NCI-H1105 treated with DMSO at 0.1 percent for 48 hours (cell line): ENCODE results near the gene COL23A1.

Source experiments
- DNase-seq: peaks from one replicate; lab custom pipeline; 2025; lab: John Stamatoyannopoulos, UW

Gene COL23A1

DNA sequence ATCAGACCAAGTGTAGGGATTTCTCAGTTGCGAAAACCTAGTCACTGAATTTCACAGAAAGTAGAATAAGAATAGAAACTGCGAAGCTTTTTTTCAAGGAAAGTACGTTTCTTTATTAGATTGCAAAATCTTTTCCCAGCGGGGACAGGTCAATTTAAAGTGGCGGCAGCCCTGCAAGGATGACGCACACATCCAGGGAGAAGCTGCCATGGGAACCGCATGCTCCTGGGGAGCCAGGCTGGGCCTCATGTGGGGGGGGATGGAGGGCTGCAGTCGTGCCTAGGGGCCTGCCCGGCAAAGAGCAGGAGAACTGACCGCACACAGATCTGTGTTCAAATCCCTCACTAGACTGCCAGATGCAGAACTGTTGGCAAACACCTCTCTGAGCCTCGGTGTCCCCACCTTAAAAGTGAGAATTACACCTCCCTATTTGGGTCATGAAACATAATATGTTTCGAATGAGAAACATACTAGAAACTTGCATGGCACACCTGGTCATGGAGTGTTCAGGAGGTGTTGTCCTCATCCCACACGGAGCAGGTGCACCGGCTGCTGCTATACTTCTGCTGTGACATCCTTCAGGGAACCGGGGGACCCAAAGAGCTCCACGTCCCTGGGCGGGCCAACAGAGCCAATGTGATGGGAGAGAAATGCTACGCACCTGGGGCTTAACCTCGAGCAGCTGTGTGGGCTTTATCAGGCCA lies 229.8 kb downstream of the COL23A1 start:
- DNase-seq: no peak

DNA sequence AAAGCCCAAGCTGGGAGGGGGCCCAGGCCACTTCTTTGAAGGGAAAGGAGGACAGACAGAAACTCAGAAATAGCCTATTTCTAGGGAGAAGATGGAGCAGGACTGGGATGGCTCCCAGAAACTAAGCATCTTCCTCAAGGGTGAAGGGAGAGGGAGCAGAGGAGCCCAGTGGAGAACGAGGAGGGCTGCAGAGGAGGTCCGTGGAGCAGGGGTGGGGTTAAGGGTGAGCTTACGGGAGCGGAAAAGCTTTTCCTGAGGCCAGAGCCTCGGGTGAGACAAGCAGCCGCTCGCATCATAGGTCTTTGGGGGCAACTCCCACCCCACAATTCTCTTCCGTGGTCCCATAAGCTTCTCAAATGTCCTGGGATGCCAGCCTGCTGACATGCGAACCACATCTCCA lies 230.5 kb downstream of the COL23A1 start:
- no peak for DNase-seq

DNA sequence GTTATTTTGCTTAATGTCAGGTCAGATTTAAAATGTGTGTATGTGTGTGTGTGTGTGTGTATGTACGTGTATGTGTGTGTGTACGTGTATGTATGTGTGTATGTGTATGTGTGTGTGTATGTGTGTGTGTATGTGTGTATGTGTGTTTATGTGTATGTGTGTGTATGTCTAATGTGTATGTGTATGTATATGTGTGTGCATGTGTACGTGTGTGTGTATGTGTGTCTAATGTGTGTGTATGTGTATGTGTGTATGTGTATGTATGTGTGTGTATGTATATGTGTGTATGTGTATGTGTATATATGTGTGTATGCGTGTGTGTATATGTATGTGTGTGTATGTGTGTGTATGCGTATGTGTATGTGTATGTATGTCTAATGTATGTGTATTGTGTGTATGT lies 232.5 kb downstream of the COL23A1 start:
- no peak for DNase-seq

DNA sequence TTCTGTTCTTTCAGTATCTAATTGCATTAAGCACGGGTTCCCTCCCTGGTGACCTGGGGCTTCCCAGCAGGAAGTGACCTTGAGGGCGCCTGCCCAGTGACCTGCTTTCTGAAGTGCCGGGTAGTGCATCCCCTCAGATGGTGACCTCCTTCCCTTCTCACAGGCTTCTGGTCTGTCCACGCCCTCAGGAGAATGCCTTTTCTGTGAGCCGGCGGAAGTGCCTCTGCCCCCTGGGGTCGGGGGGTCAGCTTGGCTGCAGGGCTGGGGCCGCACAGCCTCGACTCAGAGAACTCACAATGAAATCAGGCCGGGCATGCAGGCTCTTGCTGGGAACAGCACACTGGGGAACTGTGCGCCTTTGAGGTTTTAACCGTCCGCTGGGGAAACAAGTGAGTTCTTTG lies 233.1 kb downstream of the COL23A1 start:
- DNase-seq: no peak

DNA sequence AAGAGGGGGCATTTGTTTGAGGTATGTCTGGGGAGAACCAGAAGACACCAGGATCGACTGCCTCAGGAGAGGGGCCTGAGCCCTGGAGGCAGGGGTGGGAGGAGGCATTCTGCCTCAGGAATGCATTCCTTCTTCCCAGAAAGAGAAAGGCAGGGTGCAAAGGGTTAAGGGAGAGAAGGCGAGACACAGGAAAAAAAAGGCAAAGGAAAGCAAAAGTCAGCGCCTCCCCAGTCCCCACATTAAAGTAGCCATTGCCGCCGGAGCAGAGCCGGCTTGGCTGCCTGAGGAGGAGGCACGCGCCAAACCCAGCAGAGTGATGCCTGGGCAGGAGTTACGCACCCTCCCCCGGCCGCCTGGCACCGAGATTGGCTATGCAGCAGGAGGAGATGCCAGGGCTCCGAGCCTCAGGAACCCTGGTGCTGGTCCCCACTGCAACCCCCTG lies 233.7 kb downstream of the COL23A1 start:
- DNase-seq: no peak

DNA sequence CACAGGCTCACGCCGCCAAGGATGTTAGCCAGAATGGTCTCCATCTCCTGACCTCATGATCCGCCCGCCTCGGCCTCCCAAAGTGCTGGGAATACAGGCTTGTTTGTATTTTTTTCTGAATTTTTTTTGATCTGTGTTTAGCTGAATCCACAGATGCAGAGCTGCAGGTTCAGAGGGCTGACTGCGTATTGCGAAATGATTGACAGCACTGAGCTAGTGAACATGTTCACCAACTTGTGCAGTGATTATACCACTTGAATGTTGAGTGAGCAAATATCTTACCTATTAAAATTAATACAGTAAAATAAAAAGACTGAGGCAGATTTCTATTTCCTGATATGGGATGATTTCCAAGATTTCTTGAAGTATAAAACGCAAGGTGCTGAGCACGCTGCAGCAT lies 234.5 kb downstream of the COL23A1 start:
- DNase-seq: no peak

DNA sequence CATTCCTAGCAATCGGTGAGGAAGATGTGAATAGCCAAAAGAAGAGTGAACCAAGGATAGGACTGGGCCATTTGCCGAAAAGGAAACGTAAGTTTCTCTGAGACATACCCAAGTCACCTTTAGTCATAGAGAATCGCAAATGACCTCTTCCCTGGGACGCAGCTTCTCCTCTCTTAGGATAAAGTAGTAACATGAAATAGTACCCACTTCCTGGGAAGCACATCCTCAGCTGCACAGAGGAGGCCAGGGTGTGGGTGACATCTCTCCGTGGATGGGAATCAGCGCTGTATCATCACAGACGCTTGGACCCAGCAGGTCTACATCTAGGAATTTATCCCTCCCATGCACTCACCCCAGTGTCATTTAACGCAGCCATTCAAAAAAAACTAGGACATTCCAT lies 236.7 kb downstream of the COL23A1 start:
- no peak for DNase-seq

DNA sequence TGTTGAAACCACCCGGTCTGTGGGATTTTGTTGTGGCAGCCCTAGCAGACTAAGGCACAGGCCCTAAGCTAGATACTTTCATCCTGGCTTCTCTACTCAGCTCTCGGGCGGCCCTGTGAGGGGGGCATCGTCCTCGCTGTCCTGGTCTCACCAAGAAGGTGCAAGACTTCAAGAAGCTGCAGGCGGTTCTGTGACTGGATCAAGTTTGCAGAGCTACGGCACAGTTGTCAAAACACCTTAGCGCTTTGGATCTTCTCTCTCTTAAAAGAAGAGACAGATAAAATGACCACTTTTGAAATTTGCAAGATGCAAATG lies 238.2 kb downstream of the COL23A1 start:
- DNase-seq: no peak

DNA sequence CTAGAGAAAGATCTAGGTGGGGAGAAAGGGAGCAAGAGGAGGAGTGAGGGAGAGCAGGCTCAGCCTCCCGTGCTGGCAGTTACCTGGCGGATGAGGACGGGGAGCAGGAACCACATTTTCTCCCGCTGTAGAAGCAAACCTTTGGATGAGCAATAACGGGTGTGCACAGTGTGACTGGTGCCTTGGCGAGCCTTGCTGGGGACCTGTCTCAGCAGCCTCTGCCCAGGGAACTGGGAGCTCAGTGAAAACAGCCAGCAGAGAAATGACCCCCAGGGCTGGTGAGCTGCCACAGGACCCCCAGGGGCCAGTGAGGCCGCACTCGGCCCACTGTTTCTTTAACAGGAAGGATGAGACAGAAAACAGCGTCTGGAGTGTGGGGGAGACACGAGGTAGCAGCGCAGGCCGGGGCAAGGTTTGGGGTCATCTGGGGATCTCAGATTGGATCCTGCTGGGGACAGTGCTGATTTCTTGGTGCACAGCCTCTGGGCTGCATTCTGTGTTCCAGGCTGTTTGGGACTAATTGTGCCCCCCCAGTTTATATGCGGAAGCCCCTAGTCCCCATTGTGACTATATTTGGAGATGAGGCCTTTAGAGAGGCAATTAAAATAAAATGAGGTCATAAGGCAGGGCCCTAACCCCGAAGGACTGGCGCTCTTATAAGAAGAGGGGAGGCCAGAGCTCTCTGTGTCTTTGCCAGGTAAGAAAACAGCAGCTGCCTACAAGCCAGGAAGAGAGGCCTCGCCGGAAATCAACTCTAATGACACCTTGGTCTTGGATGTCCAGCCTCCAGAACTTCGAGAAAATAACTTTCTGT lies 238.8 kb downstream of the COL23A1 start:
- no peak for DNase-seq

DNA sequence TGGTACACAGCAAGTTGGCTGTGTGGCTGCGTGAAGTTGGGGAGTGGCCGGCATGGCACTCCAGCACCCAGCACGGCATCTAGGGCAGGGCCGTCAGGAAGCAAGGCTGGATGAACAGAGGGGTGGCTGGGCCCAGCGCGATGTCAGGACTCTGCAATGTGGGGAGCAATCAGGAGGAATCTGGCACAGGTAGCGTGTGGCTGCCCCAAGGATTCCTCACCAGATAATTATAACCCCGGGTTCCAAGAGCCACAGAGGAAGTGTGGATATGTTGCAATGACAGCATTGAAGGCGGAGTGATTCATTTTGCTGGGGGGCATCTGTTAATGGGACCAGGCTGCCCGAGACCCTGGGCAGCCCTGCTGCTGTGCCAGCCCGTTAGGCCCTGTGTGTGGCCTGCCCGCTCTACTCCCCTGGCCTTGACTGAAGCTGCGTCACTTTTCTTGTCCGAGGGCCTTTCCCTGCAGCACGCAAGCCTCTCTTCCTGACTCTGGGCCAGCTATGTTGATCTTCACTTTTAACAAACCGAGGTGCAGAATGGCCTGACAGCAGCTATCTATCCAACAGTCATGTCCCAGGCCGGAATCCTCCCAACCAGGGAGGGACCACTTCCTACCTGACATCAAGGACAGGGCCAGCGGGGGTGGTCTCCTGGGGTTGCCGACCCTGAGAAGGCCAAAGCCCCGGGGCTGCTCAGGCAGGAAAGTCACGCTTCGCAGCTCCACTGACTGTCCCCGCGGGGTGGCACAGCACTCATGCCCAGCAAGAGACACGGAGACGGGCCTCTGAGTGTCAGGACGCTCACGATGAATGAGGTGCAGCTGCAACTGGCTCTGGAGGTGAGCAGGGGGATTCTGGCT lies 239.6 kb downstream of the COL23A1 start:
- no peak for DNase-seq

DNA sequence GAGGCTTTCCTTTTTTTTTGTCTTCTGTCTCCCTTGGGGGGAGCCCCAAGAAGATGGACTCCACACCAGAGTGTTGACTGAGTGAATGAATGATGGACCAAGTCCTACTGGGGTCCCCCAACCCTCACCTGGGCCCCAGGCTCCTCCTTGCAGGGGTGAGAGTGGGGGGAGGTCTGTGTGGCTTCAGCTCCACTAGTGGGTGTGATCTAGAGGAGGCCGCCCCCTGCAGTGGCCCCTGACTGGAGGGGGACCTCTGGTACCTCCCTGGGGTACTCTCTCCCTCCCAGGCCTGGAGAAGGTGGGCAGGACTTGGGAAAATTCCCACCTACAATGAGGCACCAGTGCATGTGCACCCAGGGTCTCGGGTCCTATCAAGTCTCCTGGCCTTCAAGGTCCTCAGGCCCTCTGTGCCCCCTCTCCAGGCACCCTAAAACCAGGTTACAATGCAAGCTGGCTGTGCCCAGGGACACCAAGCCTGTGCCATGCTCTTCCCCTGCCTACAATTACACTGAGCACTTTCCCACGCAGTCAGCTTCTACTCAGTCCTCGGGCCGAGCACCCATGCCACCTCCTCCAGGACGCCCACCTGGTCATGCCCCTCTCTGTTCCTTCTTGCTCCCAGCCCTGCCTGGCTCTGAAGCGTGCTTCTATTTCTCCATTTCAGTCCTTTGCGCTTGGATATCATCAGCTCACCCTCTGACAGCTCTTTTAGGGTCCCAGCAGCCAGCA lies 240.4 kb downstream of the COL23A1 start:
- DNase-seq: no peak

DNA sequence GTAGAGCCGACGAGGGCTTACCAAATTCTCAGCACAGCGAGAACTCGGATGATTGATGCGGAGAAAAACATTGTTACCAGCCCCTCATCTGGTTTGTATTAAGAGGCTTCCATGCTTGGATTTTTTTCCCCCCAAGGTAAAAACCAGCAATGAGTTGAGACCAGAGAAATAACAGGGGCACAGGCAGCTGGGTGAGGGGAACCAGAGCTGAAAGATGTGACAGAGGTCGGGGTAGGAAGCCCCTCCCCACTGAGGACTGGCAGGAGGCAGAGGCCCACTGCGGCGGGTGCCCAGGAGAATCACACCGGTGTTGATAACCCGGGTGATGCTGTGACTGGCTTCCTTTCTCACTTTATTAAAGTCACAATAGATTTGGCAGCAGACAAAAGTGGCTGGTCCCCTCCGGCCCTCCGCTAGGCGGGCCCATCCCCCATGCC lies 241.1 kb downstream of the COL23A1 start:
- no peak for DNase-seq

DNA sequence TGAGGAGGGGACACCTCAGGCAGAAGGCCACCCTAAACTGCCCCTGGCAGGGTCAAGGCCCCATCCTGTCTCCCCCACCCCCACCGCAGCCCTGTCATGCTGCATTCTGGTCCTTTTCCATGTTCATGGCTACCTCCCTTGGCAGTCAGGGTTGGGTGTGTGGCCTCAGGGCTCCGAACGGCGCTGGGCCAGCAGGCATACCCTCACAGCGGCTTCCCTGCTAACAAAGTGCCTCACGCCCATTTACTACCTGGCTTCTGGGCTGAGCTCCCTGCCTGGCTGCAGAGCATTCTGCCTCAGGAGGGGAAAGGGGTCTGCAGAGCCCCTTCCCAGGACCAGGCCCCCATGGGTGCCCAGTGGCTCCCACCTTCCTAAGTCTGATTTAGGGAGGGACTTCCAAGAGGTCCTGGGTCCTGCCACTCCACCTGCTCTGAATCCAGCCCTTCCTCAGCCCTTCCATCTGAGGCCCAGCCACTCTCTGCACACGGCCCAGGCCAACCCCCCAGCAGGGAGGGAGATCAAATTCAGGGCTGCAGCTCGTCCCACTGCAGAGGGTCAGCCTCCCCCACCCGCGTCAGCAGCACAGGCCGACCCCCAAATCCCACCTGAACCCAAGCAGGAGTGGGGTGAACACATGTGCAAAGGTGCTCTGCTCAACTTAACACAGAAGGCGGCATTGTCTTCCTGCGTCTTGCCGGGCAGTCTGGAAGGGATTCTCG lies 241.7 kb downstream of the COL23A1 start:
- no peak for DNase-seq

DNA sequence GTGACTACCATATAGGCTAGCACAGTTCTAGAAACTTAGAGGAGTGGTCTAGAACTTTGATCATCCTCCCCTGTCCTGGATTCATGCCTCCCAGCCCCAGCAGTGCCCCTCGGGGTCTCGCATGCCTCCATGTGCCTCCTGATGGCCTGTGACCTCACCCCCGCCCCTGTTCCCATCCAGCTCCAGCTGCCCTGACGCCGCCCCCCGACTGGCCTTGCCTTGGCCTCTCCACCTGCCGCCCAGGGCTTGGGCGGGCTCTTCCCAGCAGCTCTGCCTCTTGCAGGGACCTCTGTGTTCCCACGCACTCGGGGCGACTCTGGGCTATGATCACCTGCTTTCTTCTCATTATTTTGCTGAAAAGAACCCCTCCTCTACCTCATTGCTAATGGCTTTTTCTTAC lies 242.2 kb downstream of the COL23A1 start:
- DNase-seq: no peak

DNA sequence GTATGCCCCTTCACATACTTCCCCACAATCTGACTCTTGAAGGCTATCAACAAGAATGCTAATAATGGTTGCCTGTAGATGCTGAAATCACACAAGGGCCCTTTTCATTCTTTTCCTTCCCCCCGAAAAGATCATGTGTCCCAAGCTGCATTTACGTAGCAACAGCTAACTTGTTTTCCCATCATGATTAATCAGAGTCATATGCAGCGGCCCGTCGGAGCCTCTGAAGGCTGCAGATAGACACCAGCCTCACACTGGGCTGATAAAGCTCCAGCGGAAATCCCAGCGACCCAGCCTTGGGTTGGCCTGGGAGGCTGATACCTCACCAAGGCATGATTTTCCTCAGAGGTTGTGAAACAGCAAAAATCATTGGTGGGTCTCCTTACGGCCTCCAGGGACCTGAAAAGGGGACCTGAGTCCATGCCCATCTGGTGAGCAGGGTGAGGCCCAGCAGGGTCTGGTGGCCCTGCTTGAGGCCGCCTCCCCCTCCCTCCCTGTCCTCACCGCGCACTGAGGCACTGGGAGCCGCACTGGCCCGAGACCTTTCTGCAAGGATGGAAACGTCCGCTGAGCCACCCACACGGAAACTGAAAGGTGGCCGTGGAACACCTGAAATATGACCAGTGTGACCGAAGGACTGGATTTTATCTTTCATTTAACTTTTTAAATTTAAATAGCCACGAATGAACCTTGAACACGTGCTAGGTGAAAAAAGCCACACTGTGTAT lies 243.4 kb downstream of the COL23A1 start:
- DNase-seq: no peak

DNA sequence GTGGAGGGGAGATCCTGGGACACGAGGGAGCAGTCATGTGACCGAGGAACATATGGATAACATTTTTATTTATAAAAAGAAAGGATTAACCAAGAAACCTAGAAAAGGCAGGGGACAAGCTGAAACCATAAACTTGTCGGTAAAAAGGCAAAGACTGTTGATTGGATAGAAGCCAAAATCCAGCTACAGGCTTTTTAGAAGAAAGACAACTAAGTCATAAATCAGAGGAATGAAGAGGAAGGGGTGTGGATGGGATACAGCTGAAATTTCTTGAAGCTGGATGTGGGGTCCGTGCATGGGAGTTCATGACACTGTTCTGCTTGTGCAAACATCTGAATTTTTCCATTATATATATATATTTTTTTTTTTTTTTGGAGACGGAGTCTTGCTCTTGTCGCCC lies 246.9 kb downstream of the COL23A1 start:
- no peak for DNase-seq

DNA sequence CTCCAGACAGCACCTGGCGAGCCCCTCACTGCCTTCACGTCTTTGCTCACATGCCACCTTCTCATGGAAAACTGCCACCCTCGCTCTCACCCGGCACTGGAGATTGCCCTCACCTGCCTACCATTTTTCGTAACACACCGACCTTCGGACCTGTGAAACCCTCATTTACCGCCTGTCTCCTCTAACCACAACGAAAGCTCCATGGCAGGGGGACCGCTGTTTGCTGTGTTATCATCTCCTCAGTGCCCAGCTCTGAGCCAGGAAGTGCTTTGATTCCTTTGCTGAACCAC lies 248.4 kb downstream of the COL23A1 start:
- DNase-seq: no peak

DNA sequence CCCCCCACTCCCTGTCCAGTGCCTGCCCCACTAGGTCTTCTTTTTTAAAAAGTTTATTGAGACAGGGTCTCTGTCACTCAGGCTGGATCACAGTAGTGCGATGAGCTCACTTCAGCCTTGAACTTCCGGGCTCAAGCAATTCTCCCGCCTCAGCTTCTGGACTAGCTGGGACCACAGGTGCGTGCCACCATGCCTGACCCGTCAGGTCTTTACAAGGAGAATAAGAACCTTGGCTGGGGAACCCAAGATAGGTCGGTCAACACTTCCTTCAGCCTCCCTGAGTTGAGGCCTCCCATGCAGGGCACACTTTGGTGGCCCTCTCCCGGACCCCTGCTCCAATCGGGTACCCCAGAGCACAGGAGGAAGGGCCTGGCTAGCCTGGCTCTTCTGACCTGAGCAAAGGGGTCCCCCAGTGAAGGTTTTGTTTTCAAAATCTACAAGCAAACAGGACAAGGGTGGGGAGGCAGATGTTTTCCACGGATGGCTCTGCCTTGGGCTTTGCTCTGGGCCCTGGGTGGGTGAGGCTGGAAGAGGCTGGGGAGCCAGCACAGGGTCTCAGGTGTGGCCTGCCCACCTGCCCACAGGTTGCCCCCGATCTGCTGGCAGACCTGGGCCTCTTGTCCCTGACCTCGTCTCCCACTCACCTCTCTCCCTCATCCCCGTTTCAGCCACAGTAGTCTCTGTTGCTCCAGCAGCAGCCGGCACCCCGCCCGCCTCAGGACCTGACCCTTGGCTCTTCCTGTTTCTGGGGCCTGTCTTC lies 248.9 kb downstream of the COL23A1 start:
- DNase-seq: no peak

DNA sequence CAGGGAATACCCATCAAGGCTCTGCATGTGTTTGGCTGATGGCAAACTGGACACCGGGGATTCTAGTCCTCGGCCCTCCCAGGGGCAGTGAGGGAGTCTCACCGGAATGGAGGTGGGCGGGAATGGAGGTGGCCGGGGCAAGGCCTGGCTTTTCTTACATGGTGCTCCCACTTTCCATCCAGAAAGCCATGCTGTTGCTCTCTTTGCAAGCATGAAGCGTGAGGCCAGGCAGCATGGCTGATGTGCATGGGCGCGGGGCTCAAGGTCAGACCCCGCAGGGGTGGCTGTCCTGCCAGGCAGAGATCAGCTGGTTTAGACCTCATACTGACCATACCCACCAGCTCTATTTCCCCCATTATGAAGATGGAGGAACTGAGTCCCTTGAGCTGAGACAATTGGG lies 249.6 kb downstream of the COL23A1 start:
- no peak for DNase-seq

DNA sequence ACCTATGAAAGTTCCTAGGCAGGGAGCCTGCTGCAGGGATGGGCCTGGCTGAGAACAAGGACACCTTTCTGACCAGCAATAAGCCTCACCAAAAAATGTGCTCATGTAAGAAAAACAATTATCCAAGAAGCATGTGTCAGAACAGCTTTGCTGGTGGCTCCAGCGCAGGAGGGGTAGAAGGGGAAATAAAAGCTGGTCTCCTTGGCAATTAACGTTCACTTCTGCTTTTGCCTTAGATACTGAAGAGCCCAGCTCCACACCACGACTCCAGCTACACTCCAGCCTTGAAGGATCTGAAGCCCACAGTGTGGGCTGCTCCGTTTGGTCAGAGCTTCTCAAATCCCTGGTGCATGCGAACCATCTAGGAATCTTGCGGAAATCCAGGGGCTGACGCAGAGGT lies 250.0 kb downstream of the COL23A1 start:
- DNase-seq: no peak
